CD14-positive monocyte (primary cell): Measurements from ENCODE around the gene DGKH. TPM values are rescaled to one million over a fixed set of nuclear protein-coding genes. Genes with fewer than 3 reads are reported as not detected.

Source experiments
- DNase-seq, 3 donors: peaks; one replicate each; pipeline ENCODE4 v3.0.0-alpha.2; 2011 to 2022
- H2AFZ ChIP-seq: 2 replicates; pipeline ENCODE4 v1.6.0; 2012; ENCODE audit warnings: mild to moderate bottlenecking, low read depth, low read length, inconsistent platforms; ENCODE audit not compliant: insufficient read depth, poor library complexity, severe bottlenecking
- H3K27ac ChIP-seq, 2 donors: 1 replicate in 1 of 2; 2 replicates in 1 of 2; pipeline ENCODE4 v1.5.1; 2012 to 2013; ENCODE audit warnings: low read length in 2 of 2, control low read depth in 1 of 2, inconsistent platforms in 1 of 2, low read depth in 1 of 2, mild to moderate bottlenecking in 1 of 2
- H3K27me3 ChIP-seq, 2 donors: one replicate each; pipeline versions ENCODE4 v1.6.0 to v1.6.1; 2011 to 2013; ENCODE audit warnings: low read length in 2 of 2; ENCODE audit not compliant: control insufficient read depth in 2 of 2, insufficient read depth in 2 of 2
- H3K36me3 ChIP-seq, 2 donors: replicated peaks in 1 of 2; 1 replicate in 1 of 2; 2 replicates in 1 of 2; pipeline versions ENCODE4 v1.5.1 to v1.6.1; 2012 to 2013; ENCODE audit warnings: low read length in 2 of 2, control low read depth in 1 of 2, inconsistent platforms in 1 of 2, mild to moderate bottlenecking in 1 of 2; ENCODE audit not compliant: insufficient read depth in 2 of 2, control insufficient read depth in 1 of 2
- H3K4me1 ChIP-seq, 2 donors: 1 replicate in 1 of 2; 2 replicates in 1 of 2; pipeline versions ENCODE4 v1.5.1 to v1.6.1; 2012 to 2013; ENCODE audit warnings: low read length in 2 of 2, control low read depth in 1 of 2, inconsistent platforms in 1 of 2, mild to moderate bottlenecking in 1 of 2, moderate library complexity in 1 of 2; ENCODE audit not compliant: insufficient read depth in 2 of 2, control insufficient read depth in 1 of 2
- H3K4me2 ChIP-seq: replicated peaks from 2 replicates; pipeline ENCODE3; 2012; ENCODE audit warnings: low read length, moderate library complexity, mild to moderate bottlenecking; ENCODE audit not compliant: poor library complexity, severe bottlenecking; ENCODE audit errors: extremely low read depth
- H3K4me3 ChIP-seq, 3 experiments: fragments of 200-600 bp in 1 of 3; sonication (generic) in 1 of 3; replicated peaks in 1 of 3; 1 replicate in 2 of 3; 2 replicates in 1 of 3; pipeline ENCODE4 v1.5.1; 2011 to 2013; ENCODE audit warnings: low read length in 3 of 3, mild to moderate bottlenecking in 3 of 3, control low read depth in 2 of 3, low read depth in 2 of 3, inconsistent platforms in 1 of 3, moderate library complexity in 1 of 3
- H3K79me2 ChIP-seq: 2 replicates; pipeline ENCODE4 v1.6.0; 2012; ENCODE audit warnings: mild to moderate bottlenecking, control low read depth, inconsistent platforms, low read length, moderate library complexity; ENCODE audit not compliant: insufficient read depth
- H3K9ac ChIP-seq: 2 replicates; pipeline ENCODE4 v1.6.0; 2017; ENCODE audit warnings: low read length, mild to moderate bottlenecking; ENCODE audit not compliant: insufficient read depth, poor library complexity, severe bottlenecking
- H3K9me3 ChIP-seq, 2 donors: replicated peaks in 1 of 2; 1 replicate in 1 of 2; 2 replicates in 1 of 2; pipeline versions ENCODE4 v1.5.1 to v1.6.1; 2012 to 2013; ENCODE audit warnings: low read length in 2 of 2, control low read depth in 1 of 2; ENCODE audit not compliant: control insufficient read depth in 1 of 2, insufficient read depth in 1 of 2
- H4K20me1 ChIP-seq: 2 replicates; pipeline ENCODE4 v1.6.0; 2012; ENCODE audit warnings: mild to moderate bottlenecking, low read length, control low read depth, moderate library complexity; ENCODE audit not compliant: insufficient read depth
- H3K27ac Mint-ChIP-seq, 7 donors: one replicate each; pipeline ENCODE4 v1.8.0; 2020; ENCODE audit warnings: mild to moderate bottlenecking in 7 of 7, mixed read lengths in 7 of 7, moderate library complexity in 6 of 7, inconsistent platforms in 2 of 7
- H3K27me3 Mint-ChIP-seq, 3 donors: one replicate each; pipeline ENCODE4 v1.8.0; 2021 to 2022; ENCODE audit warnings: low read depth in 3 of 3, mild to moderate bottlenecking in 3 of 3, mixed read lengths in 3 of 3, moderate library complexity in 3 of 3, inconsistent platforms in 1 of 3
- H3K36me3 Mint-ChIP-seq, 2 donors: one replicate each; pipeline ENCODE4 v1.8.0; 2020; ENCODE audit warnings: mixed read lengths in 2 of 2, inconsistent platforms in 1 of 2, mild to moderate bottlenecking in 1 of 2
- H3K4me1 Mint-ChIP-seq: one replicate; pipeline ENCODE4 v1.8.0; 2020; ENCODE audit warnings: mild to moderate bottlenecking, mixed read lengths
- H3K4me3 Mint-ChIP-seq, 2 donors: one replicate each; pipeline ENCODE4 v1.8.0; 2020; ENCODE audit warnings: mild to moderate bottlenecking in 2 of 2, mixed read lengths in 2 of 2, moderate library complexity in 1 of 2
- H3K9me3 Mint-ChIP-seq, 7 donors: one replicate each; pipeline ENCODE4 v1.8.0; 2020 to 2022; ENCODE audit warnings: mixed read lengths in 7 of 7, mild to moderate bottlenecking in 6 of 7, moderate library complexity in 6 of 7, inconsistent platforms in 2 of 7
- CTCF ChIP-seq: fragments of 200-600 bp; IDR thresholded peaks from one replicate; pipeline ENCODE4 v1.8.0; 2022; ENCODE audit warnings: antibody characterized with exemption, mild to moderate bottlenecking
- WGBS: methylation state at CpG from one replicate; pipeline ENCODE4 v1.1.5; 2013; ENCODE audit warnings: missing lambda C conversion rate; ENCODE audit not compliant: insufficient coverage; 5-methylcytosine and 5-hydroxymethylcytosine counted together
- intact Hi-C, 2 donors: fragments of 100-400 bp; cut with micrococcal nuclease; formaldehyde crosslinking; loops; one replicate each; pipeline versions ENCODE4 v1.15.0 to v1.15.1; 2023
- polyA plus RNA-seq, 3 donors: library from polyadenylated mRNA; depleted of rRNA in 1 of 3; unstranded in 2 of 3; stranded (reverse) in 1 of 3; fragments of 300-500 nt in 2 of 3; fragments of >200 nt in 1 of 3; fragmentation: Illumina TruSeq in 2 of 3; gene quantifications; 1 replicate in 2 of 3; 2 replicates in 1 of 3; pipeline ENCODE4 v1.2.3, GENCODE V29; 2012 to 2021

Gene DGKH
- polyA plus RNA-seq, 3 donors, result 0.10 to 0.79 (median 0.15) TPM

DNA sequence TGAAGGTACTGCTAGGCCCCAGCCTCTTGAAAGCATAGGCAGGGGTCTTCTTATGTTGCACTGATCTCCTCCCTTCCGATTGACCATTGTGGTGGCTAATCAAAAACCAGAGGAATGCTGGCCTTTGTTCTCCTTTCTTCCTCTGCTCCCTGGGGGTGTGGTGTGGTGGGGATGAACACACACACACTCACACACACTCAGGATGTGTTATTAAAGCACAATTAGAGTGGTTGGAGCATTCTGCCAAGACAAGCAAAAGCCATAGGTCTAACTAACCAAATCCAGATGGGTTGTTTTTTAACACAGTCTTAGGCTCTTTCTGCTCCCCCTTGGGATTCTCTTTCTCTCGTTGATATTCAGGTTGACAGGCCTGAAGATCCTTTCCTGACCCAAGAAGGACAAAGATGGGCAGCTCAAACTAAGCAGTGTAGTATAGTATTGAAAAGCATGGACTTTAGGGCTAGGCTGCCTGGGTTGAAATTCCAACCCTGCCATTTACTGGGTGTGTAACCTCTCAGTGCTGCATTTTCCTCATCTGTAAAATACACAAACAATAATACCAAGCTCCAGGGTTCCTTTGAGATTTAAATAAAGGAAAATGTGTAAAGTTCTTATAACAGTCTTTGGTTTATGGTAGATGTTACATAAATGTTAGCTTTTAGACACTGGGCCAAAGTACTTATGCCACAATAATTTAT is 25.5 kb upstream of the DGKH start:
- Mint-ChIP-seq H3K27ac (no peak overlapping the region), H3K9me3 (no peaks in the 10 kb centered on the region), H3K4me1 (no peaks in the 10 kb centered on the region), H3K36me3 (no peaks in the 10 kb centered on the region), H3K4me3 (no peak overlapping the region), H3K27me3 (peaks cover 0 to 3% (median 2%) of the 10 kb centered on the region in 3 donors)
- no peaks in the 10 kb centered on the region for H4K20me1 ChIP-seq
- no peak for DNase-seq
- WGBS, result no CpG with 5 or more reads among the region's 2 CpGs
- no peak overlapping the region for H3K4me2 ChIP-seq
- H3K4me1 ChIP-seq, result no peaks in the 10 kb centered on the region
- no peaks in the 10 kb centered on the region for H3K27me3 ChIP-seq
- no peaks in the 10 kb centered on the region for H3K9me3 ChIP-seq
- H3K36me3 ChIP-seq, result no peaks in the 10 kb centered on the region
- intact Hi-C loops, result no loop called here
- no peak overlapping the region for H3K9ac ChIP-seq
- H3K79me2 ChIP-seq, result no peaks in the 10 kb centered on the region
- H3K4me3 ChIP-seq, result no peak overlapping the region
- no peak overlapping the region for H3K27ac ChIP-seq
- TF ChIP-seq CTCF, result no peak
- H2AFZ ChIP-seq, result no peak overlapping the region

GRCh38 chr13:42027286-42027685 is 21.2 kb upstream of the DGKH start:
- H3K4me3 ChIP-seq, result no peak overlapping the region
- no peaks in the 10 kb centered on the region for H3K27me3 ChIP-seq
- no peak overlapping the region for H3K9ac ChIP-seq
- Mint-ChIP-seq H3K27me3 (peaks cover 0 to 5% (median 2%) of the 10 kb centered on the region in 3 donors), H3K36me3 (no peaks in the 10 kb centered on the region), H3K4me1 (no peaks in the 10 kb centered on the region), H3K27ac (no peak overlapping the region), H3K9me3 (peaks cover 2 to 7% (median 3%) of the 10 kb centered on the region in 7 donors), H3K4me3 (no peak overlapping the region)
- no peaks in the 10 kb centered on the region for H3K79me2 ChIP-seq
- no peak overlapping the region for H3K27ac ChIP-seq
- no peak for DNase-seq
- H3K4me1 ChIP-seq, result no peaks in the 10 kb centered on the region
- H4K20me1 ChIP-seq, result no peaks in the 10 kb centered on the region
- H3K9me3 ChIP-seq, result no peaks in the 10 kb centered on the region
- TF ChIP-seq CTCF, result no peak
- no peak overlapping the region for H3K4me2 ChIP-seq
- intact Hi-C loops, result no loop called here
- H3K36me3 ChIP-seq, result no peaks in the 10 kb centered on the region
- H2AFZ ChIP-seq, result no peak overlapping the region
